Transverse colon (tissue), 4 donors: ENCODE data around the gene SFMBT1. TPM values are rescaled to one million over a fixed set of nuclear protein-coding genes. Genes with fewer than 3 reads are reported as not detected.

Experiments used
- DNase-seq: peaks from one replicate; pipeline ENCODE4 v3.0.0-alpha.2; 2019
- H3K27ac ChIP-seq, 4 donors: fragments of 200-600 bp; sonication (generic); 2 replicates each; pipeline ENCODE4 v1.5.1; 2016 to 2018; ENCODE audit warnings: inconsistent platforms in 4 of 4
- H3K27me3 ChIP-seq: fragments of 200-600 bp; sonication (generic); 2 replicates; pipeline ENCODE4 v1.5.1; 2017; ENCODE audit warnings: inconsistent platforms
- H3K36me3 ChIP-seq, 4 donors: fragments of 200-600 bp; sonication (generic); 2 replicates each; pipeline ENCODE4 v1.5.1; 2017 to 2019; ENCODE audit warnings: inconsistent platforms in 4 of 4
- H3K4me1 ChIP-seq, 4 donors: fragments of 200-600 bp; sonication (generic); 2 replicates each; pipeline ENCODE4 v1.5.1; 2017 to 2020; ENCODE audit warnings: inconsistent platforms in 4 of 4
- H3K4me3 ChIP-seq, 4 donors: fragments of 200-600 bp; sonication (generic); 1 replicate in 1 of 4; 2 replicates in 3 of 4; pipeline versions ENCODE4 v1.5.1 to v1.6.1; 2017 to 2019; ENCODE audit warnings: inconsistent platforms in 4 of 4
- H3K9me3 ChIP-seq, 2 donors: fragments of 200-600 bp; sonication (generic); 2 replicates each; pipeline ENCODE4 v1.5.1; 2017 to 2019; ENCODE audit warnings: inconsistent platforms in 2 of 2
- EP300 ChIP-seq: sonication (generic); formaldehyde crosslinking; IDR thresholded peaks from one replicate; pipeline ENCODE4 v1.6.1; 2017; ENCODE audit warnings: antibody characterized with exemption, low read depth
- POLR2A ChIP-seq: fragments of 450-650 bp; IDR thresholded peaks from one replicate; pipeline ENCODE4 v1.6.1; 2016; ENCODE audit warnings: antibody characterized with exemption, mild to moderate bottlenecking, moderate library complexity
- POLR2AphosphoS5 ChIP-seq, 3 donors: sonication (generic); formaldehyde crosslinking; IDR thresholded peaks; one replicate each; pipeline ENCODE4 v1.6.1; 2016; ENCODE audit warnings: antibody characterized with exemption in 3 of 3
- WGBS, 2 donors: methylation state at CpG; one replicate each; pipeline ENCODE4 v1.1.5; 2018; ENCODE audit warnings: low coverage in 1 of 2; 5-methylcytosine and 5-hydroxymethylcytosine counted together
- in situ Hi-C, 4 donors: fragments of 200-750 bp; cut with MboI; loops; one replicate each; pipeline versions ENCODE4 v1.15.0 to v1.15.1; 2017; ENCODE audit warnings: low sequenced_read_pairs in 3 of 4, low pct_ligation_motif_present in 1 of 4, low pct_unique_long_range_greater_than_20kb in 1 of 4
- intact Hi-C: fragments of 100-400 bp; cut with DNase I; formaldehyde crosslinking; loops from one replicate; pipeline ENCODE4 v1.15.1; 2023; ENCODE audit warnings: low total_unique reads
- total RNA-seq, 4 donors: library from RNA; depleted of rRNA; stranded (reverse); fragments of >200 nt; gene quantifications; one replicate each; pipeline ENCODE4 v1.1.0, GENCODE V29; 2016
- TF ChIP-seq, protein P1 (sequence below), 5 experiments: fragments of 200-600 bp in 3 of 5; fragments of 450-650 bp in 2 of 5; sonication (generic) in 3 of 5; IDR thresholded peaks; 1 replicate in 2 of 5; 2 replicates in 3 of 5; pipeline ENCODE4 v1.5.1; 2016 to 2017; ENCODE audit warnings: antibody characterized with exemption in 5 of 5, inconsistent platforms in 3 of 5, mild to moderate bottlenecking in 2 of 5, moderate library complexity in 1 of 5

SFMBT1 gene
- total RNA-seq, 4 donors from 2014 or later = 1.9 to 33.0 (median 18.1) TPM

DNA sequence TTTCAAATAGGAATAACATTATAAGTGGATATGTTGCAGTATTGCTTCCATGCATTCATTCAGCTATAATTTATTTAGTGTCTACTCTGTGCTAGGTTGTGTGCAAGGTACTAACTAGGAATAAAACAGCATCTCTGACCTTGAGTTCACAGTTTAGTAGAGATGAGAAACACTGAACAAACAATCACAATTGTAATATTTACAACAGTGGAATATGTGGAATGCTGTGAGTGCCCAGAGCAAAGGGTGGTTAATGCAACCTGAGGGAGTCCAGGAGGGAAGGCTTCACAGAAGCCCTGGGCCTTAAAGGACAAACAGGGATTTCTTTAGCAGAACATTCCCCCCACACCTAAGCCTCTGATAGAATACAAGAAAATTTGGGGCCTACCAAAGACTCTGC, 13.3 kb downstream of the SFMBT1 start:
- Histone ChIP-seq H3K27me3 (no peaks in the 10 kb centered on the region), H3K9me3 (no peaks in the 10 kb centered on the region), H3K4me1 (peaks cover 0 to 24% (median 13%) of the 10 kb centered on the region in 4 donors), H3K36me3 (no peaks in the 10 kb centered on the region), H3K27ac (no peak overlapping the region), H3K4me3 (no peak overlapping the region)
- TF ChIP-seq, protein P1, sequence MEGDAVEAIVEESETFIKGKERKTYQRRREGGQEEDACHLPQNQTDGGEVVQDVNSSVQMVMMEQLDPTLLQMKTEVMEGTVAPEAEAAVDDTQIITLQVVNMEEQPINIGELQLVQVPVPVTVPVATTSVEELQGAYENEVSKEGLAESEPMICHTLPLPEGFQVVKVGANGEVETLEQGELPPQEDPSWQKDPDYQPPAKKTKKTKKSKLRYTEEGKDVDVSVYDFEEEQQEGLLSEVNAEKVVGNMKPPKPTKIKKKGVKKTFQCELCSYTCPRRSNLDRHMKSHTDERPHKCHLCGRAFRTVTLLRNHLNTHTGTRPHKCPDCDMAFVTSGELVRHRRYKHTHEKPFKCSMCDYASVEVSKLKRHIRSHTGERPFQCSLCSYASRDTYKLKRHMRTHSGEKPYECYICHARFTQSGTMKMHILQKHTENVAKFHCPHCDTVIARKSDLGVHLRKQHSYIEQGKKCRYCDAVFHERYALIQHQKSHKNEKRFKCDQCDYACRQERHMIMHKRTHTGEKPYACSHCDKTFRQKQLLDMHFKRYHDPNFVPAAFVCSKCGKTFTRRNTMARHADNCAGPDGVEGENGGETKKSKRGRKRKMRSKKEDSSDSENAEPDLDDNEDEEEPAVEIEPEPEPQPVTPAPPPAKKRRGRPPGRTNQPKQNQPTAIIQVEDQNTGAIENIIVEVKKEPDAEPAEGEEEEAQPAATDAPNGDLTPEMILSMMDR (IDR thresholded peaks at IDR 0.05) = no peak
- TF ChIP-seq POLR2AphosphoS5 (IDR thresholded peaks at IDR 0.05) (no peak), POLR2A (no peak), EP300 (no peak)
- DNase-seq = no peak
- in situ Hi-C loops = no loop called here
- intact Hi-C loops = no loop called here

DNA sequence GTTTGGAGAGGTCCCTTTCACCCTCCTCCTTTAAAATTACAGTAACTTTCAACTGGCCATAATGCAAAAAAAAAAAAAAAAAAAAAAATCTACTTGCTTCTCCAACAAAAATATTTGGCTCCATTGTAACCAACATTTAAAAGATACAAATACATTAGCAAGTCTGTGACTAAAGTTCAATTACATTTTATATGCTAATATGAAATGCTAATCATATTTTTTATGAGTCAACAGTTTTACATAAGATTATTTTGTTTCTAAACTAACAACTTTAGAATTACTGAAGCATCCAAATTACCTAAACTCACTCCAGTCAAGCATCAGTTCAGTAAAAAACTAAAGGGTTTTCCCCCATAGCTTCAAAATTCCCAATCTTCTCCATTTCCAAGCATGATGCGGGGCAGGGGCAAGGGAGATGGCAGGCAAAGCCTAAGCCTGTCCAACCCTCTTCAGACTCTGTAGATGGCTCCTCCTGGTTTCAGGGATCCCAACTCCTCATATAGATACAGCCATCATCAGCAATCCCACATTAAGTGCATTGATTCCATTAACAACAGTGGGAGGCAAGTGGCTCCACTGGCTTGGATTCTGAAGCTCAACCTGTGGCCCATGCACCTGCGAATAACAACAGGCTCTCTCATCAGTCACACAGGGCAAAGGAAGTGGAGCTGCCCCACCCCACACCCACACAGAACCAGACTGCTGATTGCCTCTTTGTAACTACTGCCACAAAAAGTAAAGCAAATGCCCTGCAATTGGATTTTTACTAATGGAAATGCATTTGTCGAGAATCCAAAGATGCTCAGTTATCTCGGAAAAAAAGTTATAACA, 15.0 kb downstream of the SFMBT1 start:
- DNase-seq = peak; percentile 48
- intact Hi-C loops = no loop called here

DNA sequence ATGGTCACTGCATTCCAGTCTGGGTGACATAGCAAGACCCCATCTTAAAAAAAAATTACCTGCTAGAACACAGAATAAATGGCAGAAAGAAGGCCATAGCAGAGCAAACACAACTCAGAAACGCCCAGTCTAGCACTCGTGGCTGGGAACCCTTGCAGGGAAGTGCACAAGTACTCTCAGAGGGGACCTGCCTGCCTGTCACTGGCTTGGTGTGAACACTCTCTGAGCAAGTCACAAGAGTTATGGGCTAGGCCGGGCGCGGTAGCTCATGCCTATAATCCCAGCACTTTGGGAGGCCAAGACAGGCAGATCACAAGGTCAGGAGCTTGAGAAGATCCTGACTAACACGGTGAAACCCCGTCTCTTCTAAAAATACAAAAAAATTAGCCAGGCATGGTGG, 17.2 kb downstream of the SFMBT1 start:
- Histone ChIP-seq H3K4me1 (peaks cover 0 to 15% (median 2%) of the 10 kb centered on the region in 4 donors), H3K4me3 (no peak overlapping the region), H3K36me3 (no peaks in the 10 kb centered on the region), H3K9me3 (no peaks in the 10 kb centered on the region), H3K27me3 (no peaks in the 10 kb centered on the region), H3K27ac (no peak overlapping the region)
- in situ Hi-C loops = no loop called here
- no peak for DNase-seq
- TF ChIP-seq POLR2A = no peak
- no peak for TF ChIP-seq EP300
- no peak for TF ChIP-seq POLR2AphosphoS5 (IDR thresholded peaks at IDR 0.05)
- TF ChIP-seq, protein P1 (IDR thresholded peaks at IDR 0.05) = no peak
- intact Hi-C loops = no loop called here
- WGBS, 2 donors = 85 to 100% methylated on average over 1 to 7 of the region's 7 CpGs

More for the DNA sequence above, 15.0 kb downstream of the SFMBT1 start:
- no peaks in the 10 kb centered on the region for H3K9me3 ChIP-seq
- peaks cover 0 to 24% (median 11%) of the 10 kb centered on the region in 4 donors for H3K4me1 ChIP-seq
- WGBS, 2 donors = 68 to 69% methylated on average over 3 to 4 of the region's 4 CpGs
- H3K27me3 ChIP-seq = no peaks in the 10 kb centered on the region
- H3K4me3 ChIP-seq = no peak overlapping the region
- in situ Hi-C loops = no loop called here
- no peaks in the 10 kb centered on the region for H3K36me3 ChIP-seq
- no peak for TF ChIP-seq POLR2A
- TF ChIP-seq, protein P1 (IDR thresholded peaks at IDR 0.05) = no peak
- no peak for TF ChIP-seq EP300
- no peak for TF ChIP-seq POLR2AphosphoS5 (IDR thresholded peaks at IDR 0.05)
- no peak overlapping the region for H3K27ac ChIP-seq

DNA sequence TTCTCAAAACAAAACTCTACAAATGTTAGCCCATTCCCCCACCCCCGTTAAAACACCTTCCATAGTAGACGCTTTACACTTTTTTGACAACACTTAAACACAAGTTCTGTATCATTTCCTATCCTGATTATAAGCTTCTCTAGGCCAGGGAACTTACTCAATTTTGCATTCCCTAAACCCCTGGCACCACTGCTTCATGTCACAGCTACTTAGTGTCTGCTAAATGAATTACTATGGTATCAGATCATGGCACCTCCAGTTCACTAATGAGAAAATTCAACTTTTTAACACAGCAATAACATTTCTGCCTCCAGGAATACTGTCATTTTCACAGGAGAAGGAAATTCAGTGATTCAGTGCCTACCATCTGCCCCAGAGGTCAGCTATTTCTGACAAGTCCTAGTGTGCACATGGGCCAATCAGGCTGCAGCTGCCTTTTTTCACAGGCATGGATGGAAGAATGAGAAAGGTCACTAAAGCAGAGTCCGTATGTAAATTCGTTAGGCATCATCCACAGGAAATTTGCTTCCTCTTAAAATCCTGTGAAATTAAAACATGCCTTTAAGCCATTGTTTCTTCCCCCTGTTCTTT, 18.5 kb downstream of the SFMBT1 start:
- H3K27ac ChIP-seq = no peak overlapping the region
- no peaks in the 10 kb centered on the region for H3K27me3 ChIP-seq
- no peaks in the 10 kb centered on the region for H3K9me3 ChIP-seq
- no peaks in the 10 kb centered on the region for H3K36me3 ChIP-seq
- no peak for DNase-seq
- H3K4me1 ChIP-seq = peaks cover 0 to 9% (median 5%) of the 10 kb centered on the region in 4 donors
- 85% methylated on average over 4 of the region's 4 CpGs for WGBS, 2 donors
- intact Hi-C loops (no loop called here), in situ Hi-C loops (no loop called here)
- TF ChIP-seq, protein P1 (IDR thresholded peaks at IDR 0.05) = no peak
- TF ChIP-seq POLR2AphosphoS5 (IDR thresholded peaks at IDR 0.05) = no peak
- TF ChIP-seq EP300 = no peak
- TF ChIP-seq POLR2A = no peak
- no peak overlapping the region for H3K4me3 ChIP-seq
